Measurements from ENCODE around the gene PDE6B. TPM values are rescaled to one million over a fixed set of nuclear protein-coding genes. Genes with fewer than 3 reads are reported as not detected.

Gene PDE6B
- total RNA-seq, 1 experiment from 2014 or later: 4.2 TPM

- DNase-seq (ENCODE audit: low read depth): no peak
Measured at GRCh38 chr4:600850-601515, 24.4 kb upstream of the PDE6B start.

GRCh38 chr4:601612-602558 is 23.5 kb upstream of the PDE6B start:
- no peak for DNase-seq (ENCODE audit: low read depth)

DNA sequence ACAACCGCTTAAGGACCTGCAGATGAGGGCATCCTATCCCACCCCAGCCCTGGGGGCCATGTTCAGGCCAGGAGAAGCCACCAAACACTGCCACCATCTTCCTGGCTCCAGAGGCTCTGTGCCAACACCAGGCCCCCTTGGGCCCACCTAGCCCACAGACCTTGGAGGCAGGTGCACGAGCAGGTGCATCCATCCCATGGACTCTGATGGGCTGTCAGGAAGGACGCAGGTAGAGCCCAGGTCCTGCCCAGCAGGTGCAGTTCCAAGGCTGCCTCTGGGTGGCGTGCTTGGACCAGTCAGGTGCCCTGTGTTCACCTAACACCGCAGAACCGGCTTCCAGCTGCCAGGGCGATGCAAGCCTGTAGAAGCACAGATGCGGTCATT is 22.8 kb upstream of the PDE6B start:
- peak; percentile 30 for DNase-seq (ENCODE audit: low read depth)

DNA sequence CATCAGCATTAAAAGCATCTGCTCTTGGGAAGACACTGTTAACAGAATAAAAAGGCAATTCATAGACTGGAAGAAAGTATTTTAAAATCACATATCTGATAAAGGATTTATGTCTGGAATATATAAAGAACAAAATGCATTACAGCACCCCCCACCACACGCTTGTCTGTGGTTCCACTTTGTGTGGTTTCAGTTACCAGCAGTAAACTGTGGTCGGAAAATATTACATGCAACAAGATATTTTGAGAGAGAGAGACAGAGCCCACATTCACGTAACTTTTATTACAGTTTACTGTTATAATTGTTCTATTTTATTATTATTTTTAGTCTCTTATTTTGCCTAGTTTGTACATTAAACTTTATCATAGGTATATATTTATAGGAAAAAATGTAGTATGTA is 21.2 kb upstream of the PDE6B start:
- DNase-seq (ENCODE audit: low read depth): no peak

DNA sequence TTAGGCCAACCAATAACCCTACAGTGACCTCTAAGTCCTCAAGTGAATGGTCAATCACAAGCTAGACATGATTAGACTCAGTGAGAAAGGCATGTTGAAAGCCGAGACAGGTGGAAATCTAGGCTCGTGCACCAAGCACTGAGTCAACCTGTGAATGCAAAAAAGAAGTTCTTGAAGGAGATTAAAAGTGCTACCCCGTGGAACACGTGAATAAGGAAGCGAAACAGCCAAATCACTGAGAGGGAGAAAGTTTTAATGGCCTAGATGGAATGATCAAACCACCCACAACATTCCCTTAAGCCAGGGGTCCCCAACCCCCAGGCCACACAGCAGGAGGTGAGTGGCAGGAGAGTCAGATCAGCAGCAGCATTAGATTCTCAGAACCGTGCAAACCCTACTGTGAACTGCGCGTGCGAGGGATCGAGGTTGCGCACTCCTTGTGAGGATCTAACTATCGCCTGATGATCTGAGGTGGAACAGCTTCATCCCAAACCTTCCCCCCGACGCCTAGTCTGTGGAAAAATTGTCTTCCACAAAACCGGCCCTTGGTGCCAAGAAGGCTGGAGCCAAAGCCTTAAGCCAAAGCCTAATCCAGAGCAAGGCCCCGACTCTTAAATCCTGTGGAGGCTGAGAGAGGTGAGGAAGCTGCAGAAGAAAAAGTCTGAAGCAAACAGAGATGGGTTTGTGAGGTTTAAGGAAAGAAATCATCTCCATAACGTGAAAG is 19.5 kb upstream of the PDE6B start:
- DNase-seq (ENCODE audit: low read depth): no peak

DNA sequence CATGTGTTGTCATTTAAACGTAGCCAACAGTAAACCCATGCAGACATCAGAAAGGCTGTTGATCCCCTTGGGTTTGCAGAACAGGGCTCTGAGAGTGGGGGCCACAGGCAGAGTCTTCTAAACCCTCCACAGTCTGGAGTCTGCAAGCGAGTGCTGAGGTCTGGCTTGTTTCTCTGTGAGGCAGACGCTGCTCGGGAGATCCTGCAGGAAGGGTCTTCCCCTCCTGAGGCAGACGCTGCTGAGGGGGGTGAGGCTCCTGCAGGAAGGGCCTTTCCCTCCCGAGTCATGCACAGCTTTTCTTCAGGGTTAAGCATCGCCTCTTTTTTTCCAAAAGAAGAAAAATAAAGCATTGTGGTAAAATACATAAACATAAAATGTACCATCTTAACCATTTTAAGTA is 17.1 kb upstream of the PDE6B start:
- no peak for DNase-seq (ENCODE audit: low read depth)

- DNase-seq (ENCODE audit: low read depth): no peak
Measured at GRCh38 chr4:609400-610050, 15.8 kb upstream of the PDE6B start.

GRCh38 chr4:610411-611261 is 14.7 kb upstream of the PDE6B start:
- peak; percentile 23 for DNase-seq (ENCODE audit: low read depth)

DNA sequence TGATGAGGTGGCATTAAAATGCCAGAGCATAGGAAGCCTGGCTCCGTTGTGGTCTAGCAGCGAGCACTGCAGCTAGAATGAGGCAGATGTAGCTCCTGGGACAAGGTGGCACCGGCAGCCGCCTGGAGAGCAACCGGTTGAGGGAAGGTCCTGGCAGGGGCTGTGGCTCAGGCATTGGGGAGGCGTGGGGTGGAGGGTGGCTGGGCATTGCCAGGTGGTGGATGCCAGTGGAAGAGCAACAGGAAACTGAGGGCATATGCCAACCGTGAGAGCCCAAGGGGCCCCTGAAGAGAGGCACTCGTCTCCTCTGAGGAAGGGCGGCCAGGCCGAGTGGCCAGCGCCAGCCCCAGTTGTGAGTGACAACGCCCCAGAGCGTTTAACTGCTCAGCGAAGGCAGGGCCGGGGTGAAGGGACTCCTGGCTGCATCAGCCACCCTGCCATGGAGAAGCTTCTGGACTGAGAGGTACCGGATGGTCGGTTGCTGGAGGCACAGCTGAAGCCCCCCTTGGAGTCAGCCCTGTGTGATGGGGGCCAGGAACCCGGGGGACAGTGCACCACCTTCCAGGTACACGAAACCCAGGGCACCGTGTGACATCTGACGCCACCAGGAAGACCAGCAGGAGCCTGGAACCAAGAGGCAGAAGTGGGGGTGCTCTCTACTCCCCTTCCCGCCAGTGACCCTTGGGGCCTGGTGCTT is 13.2 kb upstream of the PDE6B start:
- DNase-seq (ENCODE audit: low read depth): no peak

DNA sequence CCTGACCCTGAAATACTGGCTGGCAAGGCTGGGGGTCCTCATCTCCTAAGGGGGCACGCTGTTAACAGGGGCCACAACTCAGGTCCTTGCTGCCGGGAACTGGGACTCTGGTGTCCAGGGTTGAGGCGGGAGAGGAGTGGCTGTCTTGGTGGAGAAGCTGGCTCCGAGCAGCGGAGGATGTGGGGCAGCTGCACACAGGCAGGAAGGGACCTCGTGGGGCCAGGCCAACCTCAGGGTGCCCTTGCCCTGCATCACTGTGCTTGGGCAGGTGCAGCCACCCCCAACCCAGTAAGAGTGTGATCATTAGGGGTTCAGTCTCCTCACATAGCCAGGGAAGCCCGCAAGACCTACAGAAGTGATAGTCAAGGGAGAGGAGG is 12.6 kb upstream of the PDE6B start:
- no peak for DNase-seq (ENCODE audit: low read depth)

DNA sequence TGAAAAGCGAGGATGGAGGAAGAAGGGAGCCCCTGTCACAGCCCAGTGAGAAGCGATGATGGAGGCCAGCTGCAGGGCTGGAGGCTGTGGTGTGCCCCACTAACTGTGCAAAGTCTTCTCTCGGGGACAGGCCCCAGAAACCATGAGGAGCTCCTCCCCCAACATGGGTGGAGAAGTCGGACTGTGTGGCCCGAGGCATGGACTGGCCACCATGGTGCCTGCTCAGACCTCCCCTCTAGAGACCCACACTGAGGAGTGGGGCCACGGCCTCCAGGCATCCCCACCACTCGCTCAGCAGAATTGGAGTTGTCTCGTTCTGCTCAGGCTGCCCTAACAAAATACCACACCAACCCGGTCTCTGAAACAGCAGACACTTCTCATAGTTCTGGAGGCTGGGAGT is 12.2 kb upstream of the PDE6B start:
- DNase-seq (ENCODE audit: low read depth): no peak

DNA sequence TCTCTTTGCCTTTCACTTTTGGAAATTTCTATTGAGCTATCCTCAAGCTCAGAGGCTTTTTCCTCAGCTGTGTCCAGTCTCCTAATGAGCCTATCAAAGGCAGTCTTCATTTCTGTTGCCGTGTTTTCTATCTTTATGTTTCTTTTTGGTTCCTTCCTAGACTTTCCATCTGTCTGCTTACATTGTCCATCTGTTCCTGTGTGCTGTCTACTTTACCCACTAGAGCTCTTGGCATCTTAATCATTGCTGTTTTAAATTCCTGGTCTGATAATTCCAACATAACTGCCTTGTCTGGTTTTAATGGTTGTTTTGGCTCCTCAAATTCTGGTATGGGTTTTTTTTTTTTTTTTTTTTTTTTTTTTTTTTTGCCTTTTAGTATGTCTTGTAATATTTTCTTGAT is 9.3 kb upstream of the PDE6B start:
- no peak for DNase-seq (ENCODE audit: low read depth)

GRCh38 chr4:616911-617643 is 8.3 kb upstream of the PDE6B start:
- DNase-seq (ENCODE audit: low read depth): no peak

DNA sequence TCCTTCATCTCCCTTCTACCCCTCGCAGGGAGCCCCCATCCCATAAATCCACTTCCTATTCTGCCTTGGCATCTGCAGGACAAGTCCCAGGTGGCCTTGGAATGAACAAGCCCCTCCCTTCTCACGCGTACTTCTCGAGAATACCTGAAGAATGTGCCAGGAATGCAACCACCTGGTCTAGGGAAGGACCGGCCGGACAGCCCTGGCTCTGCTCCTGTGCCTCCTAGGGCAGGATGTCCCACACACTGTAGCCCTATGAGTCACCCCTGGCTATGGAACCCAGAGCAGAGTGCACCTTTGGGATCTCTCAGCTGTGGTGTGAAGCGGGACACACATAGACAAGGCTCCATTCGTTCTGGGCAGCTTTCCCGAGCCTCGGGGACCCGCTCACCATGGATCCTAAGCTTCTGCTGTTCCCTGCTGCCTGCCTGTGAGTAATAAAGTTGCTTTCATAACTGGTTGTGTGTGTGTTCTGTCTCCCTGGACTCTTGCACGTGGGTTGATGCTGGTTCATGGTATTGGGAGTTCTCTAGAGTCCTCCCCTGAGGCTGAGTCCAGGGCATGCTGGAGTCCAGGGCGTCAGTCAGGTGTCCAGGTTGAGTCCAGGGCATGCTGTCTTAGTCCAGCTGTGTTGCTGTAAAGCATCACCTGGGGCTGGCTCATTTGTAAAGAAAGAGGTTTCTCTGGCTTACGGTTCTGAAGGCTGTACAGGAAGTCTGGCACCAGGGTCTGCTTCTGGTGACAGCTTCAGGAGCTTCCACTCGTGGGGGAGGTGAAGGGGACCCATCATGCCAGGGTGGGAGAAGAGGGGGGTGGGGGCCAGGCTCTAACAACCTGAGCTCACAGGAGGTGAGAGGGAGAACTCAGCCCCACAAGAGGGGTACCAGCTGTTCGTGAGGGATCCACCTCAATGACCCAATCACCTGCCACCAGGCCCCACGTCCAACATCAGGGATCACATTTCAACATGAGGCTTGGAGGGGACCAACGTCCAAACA is 7.4 kb upstream of the PDE6B start:
- no peak for DNase-seq (ENCODE audit: low read depth)

GRCh38 chr4:620201-620600 is 5.2 kb upstream of the PDE6B start:
- DNase-seq (ENCODE audit: low read depth): no peak

DNA sequence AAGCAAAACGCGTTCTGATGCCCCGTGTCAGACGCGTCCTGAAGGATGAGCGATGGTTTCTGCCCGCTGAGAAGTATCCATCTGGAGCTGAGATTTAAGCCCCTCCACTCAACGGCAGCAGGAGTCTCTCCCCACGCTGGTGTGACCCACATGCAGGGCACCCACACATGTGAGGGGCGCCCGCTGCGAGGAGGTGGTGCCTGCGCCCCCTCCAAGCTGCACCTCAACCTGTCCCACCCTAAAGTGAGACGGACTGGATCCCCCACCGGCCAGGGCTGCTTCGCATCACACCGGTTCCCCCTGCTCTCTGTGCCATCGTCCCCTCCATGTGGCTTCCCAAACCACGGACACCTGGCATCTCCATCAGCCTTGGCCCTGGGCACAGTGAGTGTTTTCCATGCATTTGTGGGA is 4.5 kb upstream of the PDE6B start:
- no peak for DNase-seq (ENCODE audit: low read depth)

- no peak for DNase-seq (ENCODE audit: low read depth)
Measured at GRCh38 chr4:621296-622070, 3.9 kb upstream of the PDE6B start.
